ENCODE measurements around the gene NUF2. TPM values are rescaled to one million over a fixed set of nuclear protein-coding genes. Genes with fewer than 3 reads are reported as not detected.

NUF2 gene
- total and polyA plus RNA-seq, 2 donors (not counting 1 experiment from before 2014, with no cell fraction given): 0.94 to 1.3 TPM

DNA sequence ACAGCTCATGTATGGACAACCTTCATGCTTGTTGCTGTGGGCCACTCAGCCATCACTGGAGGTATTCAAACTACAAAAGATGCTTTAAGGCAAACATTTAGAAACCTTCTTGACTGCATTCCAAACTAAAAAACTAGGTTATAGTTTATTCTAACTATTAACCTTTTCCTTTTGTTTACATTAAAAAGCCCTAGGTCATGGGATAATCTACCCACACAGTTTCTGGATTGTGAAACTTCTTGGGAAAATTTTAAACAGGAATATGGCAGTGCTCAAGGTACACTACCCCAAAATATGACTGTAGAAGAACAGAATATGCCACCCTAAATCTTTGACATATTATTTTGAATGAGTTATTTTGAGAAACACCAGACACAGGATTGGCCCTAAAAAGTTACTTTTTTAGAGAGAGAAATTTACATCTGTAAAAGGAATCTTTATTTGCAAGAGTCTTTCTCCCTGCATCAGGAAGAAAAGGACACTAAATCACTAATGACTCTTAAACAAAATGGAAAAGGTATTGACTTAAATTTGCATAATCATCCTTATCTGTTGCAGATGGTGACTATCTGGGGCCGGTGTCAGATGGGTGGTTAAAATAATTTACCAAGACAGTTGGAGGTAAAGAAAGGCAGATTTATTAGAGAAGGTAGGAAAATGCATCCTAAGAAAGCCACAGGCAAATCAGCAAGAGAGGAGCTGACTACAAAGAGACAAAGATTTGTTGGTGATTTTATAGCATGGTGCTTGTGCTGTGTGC, 25.1 kb upstream of the NUF2 start:
- no peaks in the 10 kb centered on the region for H3K9me3 Mint-ChIP-seq (ENCODE audit: insufficient read depth)
- ATAC-seq (ENCODE audit: low read depth): no peak
- intact Hi-C loops (cut with micrococcal nuclease): no loop called here
- H3K27me3 ChIP-seq (replicated peaks in 1 of 4; ENCODE audit: control extremely low read depth in 1 of 4, control insufficient read depth in 3 of 4, insufficient read depth in 4 of 4, low read length in 3 of 4): no peaks in the 10 kb centered on the region
- H3K4me3 ChIP-seq (ENCODE audit: control extremely low read depth in 1 of 5, extremely low read depth in 1 of 5, insufficient read depth in 1 of 5, low read depth in 2 of 5, low read length in 4 of 5): no peak overlapping the region
- peaks cover 0 to 7% (median 0%) of the 10 kb centered on the region in 3 donors for H3K9me3 ChIP-seq (ENCODE audit: control extremely low read depth in 1 of 3, control insufficient read depth in 2 of 3, insufficient read depth in 1 of 3, low read length in 2 of 3)
- ChIA-PET CTCF (no interaction called here), POLR2A (no interaction called here)
- H4K20me1 ChIP-seq (ENCODE audit: control insufficient read depth, insufficient read depth, low read length, poor library complexity, severe bottlenecking): no peaks in the 10 kb centered on the region
- H3K79me2 ChIP-seq (ENCODE audit: control insufficient read depth, insufficient read depth, low read length): no peaks in the 10 kb centered on the region
- no peak overlapping the region for H2AFZ ChIP-seq (ENCODE audit: insufficient read depth, low read depth, low read length, poor library complexity, severe bottlenecking)
- H3K4me3 Mint-ChIP-seq: no peak overlapping the region
- H3K27ac ChIP-seq (ENCODE audit: low read length in 2 of 2): no peak overlapping the region
- no peaks in the 10 kb centered on the region for H3K4me1 Mint-ChIP-seq
- H3K36me3 ChIP-seq (replicated peaks in 1 of 2; ENCODE audit: control extremely low read depth in 1 of 2, control insufficient read depth in 1 of 2, extremely low read depth in 1 of 2, insufficient read depth in 2 of 2, low read length in 1 of 2): peaks cover 0 to 10% of the 10 kb centered on the region in 2 experiments
- no peaks in the 10 kb centered on the region for H3K4me1 ChIP-seq (ENCODE audit: control insufficient read depth in 2 of 2, insufficient read depth in 2 of 2, low read length in 2 of 2)
- WGBS (ENCODE audit: insufficient coverage): no CpG with 5 or more reads among the region's 1 CpG
- DNase-seq: no peak
- H3K27ac Mint-ChIP-seq: no peak overlapping the region
- H3K4me2 ChIP-seq (replicated peaks; ENCODE audit: low read depth, low read length, poor library complexity, severe bottlenecking): no peak overlapping the region
- H3K27me3 Mint-ChIP-seq: no peaks in the 10 kb centered on the region
- H3K9ac ChIP-seq (ENCODE audit: low read length): no peak overlapping the region
- TF ChIP-seq EZH2 (IDR thresholded peaks at IDR 0.05; ENCODE audit: borderline replicate concordance, insufficient read depth, low read depth, low read length, poor library complexity, severe bottlenecking): no peak
- TF ChIP-seq, protein P1, sequence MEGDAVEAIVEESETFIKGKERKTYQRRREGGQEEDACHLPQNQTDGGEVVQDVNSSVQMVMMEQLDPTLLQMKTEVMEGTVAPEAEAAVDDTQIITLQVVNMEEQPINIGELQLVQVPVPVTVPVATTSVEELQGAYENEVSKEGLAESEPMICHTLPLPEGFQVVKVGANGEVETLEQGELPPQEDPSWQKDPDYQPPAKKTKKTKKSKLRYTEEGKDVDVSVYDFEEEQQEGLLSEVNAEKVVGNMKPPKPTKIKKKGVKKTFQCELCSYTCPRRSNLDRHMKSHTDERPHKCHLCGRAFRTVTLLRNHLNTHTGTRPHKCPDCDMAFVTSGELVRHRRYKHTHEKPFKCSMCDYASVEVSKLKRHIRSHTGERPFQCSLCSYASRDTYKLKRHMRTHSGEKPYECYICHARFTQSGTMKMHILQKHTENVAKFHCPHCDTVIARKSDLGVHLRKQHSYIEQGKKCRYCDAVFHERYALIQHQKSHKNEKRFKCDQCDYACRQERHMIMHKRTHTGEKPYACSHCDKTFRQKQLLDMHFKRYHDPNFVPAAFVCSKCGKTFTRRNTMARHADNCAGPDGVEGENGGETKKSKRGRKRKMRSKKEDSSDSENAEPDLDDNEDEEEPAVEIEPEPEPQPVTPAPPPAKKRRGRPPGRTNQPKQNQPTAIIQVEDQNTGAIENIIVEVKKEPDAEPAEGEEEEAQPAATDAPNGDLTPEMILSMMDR (IDR thresholded peaks at IDR 0.05): no peak

DNA sequence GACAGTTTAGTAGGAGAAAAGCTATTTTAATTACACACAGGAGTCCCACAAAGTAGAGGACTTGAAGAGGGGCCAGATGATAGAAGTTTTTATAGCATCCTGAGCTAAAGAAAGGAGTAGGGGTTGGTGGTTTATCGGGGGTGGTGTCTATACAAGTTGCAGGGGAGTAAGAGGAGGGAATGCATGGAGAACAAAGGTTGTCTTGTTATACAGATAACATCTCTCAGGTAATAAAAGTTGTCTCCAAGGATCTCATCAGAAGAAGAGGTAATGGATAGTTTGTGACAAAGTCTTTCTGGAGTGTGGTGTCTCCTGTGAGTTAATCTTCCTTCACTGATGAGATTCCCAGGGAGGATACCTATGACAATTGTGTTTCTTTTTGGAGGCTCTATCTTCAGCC, 23.4 kb upstream of the NUF2 start:
- H3K27ac Mint-ChIP-seq: no peak overlapping the region
- no peaks in the 10 kb centered on the region for H3K9me3 Mint-ChIP-seq (ENCODE audit: insufficient read depth)

More for the DNA sequence above, 23.4 kb upstream of the NUF2 start:
- Histone ChIP-seq H3K4me2 (replicated peaks; ENCODE audit: low read depth, low read length, poor library complexity, severe bottlenecking) (no peak overlapping the region), H3K4me1 (ENCODE audit: control insufficient read depth in 2 of 2, insufficient read depth in 2 of 2, low read length in 2 of 2) (no peaks in the 10 kb centered on the region), H3K9ac (ENCODE audit: low read length) (no peak overlapping the region), H3K4me3 (ENCODE audit: control extremely low read depth in 1 of 5, extremely low read depth in 1 of 5, insufficient read depth in 1 of 5, low read depth in 2 of 5, low read length in 4 of 5) (no peak overlapping the region), H3K9me3 (ENCODE audit: control extremely low read depth in 1 of 3, control insufficient read depth in 2 of 3, insufficient read depth in 1 of 3, low read length in 2 of 3) (peaks cover 0 to 7% (median 0%) of the 10 kb centered on the region in 3 donors), H3K36me3 (replicated peaks in 1 of 2; ENCODE audit: control extremely low read depth in 1 of 2, control insufficient read depth in 1 of 2, extremely low read depth in 1 of 2, insufficient read depth in 2 of 2, low read length in 1 of 2) (peaks cover 0 to 15% of the 10 kb centered on the region in 2 experiments), H3K27ac (ENCODE audit: low read length in 2 of 2) (no peak overlapping the region), H2AFZ (ENCODE audit: insufficient read depth, low read depth, low read length, poor library complexity, severe bottlenecking) (no peak overlapping the region), H3K27me3 (replicated peaks in 1 of 4; ENCODE audit: control extremely low read depth in 1 of 4, control insufficient read depth in 3 of 4, insufficient read depth in 4 of 4, low read length in 3 of 4) (no peaks in the 10 kb centered on the region), H3K79me2 (ENCODE audit: control insufficient read depth, insufficient read depth, low read length) (no peaks in the 10 kb centered on the region), H4K20me1 (ENCODE audit: control insufficient read depth, insufficient read depth, low read length, poor library complexity, severe bottlenecking) (no peaks in the 10 kb centered on the region)
- intact Hi-C loops (cut with micrococcal nuclease): no loop called here
- no peaks in the 10 kb centered on the region for H3K4me1 Mint-ChIP-seq
- DNase-seq: no peak
- TF ChIP-seq, protein P1 (IDR thresholded peaks at IDR 0.05): no peak
- no peak for TF ChIP-seq EZH2 (IDR thresholded peaks at IDR 0.05; ENCODE audit: borderline replicate concordance, insufficient read depth, low read depth, low read length, poor library complexity, severe bottlenecking)
- ChIA-PET POLR2A (no interaction called here), CTCF (no interaction called here)
- H3K4me3 Mint-ChIP-seq: no peak overlapping the region
- no peak for ATAC-seq (ENCODE audit: low read depth)
- H3K27me3 Mint-ChIP-seq: no peaks in the 10 kb centered on the region
- WGBS (ENCODE audit: insufficient coverage): no CpG with 5 or more reads among the region's 1 CpG
